SU-DHL-6 (cell line): ENCODE data around the gene ZNF367.

Experiments used
- H2AFZ ChIP-seq: fragments of 200-600 bp; sonication (generic); 2 replicates; pipeline ENCODE4 v1.6.1; 2014; ENCODE audit warnings: low read depth, mild to moderate bottlenecking, moderate library complexity, mixed read lengths, antibody characterized with exemption, low read length; ENCODE audit not compliant: severe bottlenecking
- H3F3A ChIP-seq: fragments of 200-600 bp; shearing (Covaris generic); 2 replicates; pipeline ENCODE4 v1.6.0; 2016; ENCODE audit warnings: antibody characterized with exemption, mild to moderate bottlenecking; ENCODE audit not compliant: insufficient read depth
- H3K27ac ChIP-seq: fragments of 200-600 bp; sonication (generic); 2 replicates; pipeline ENCODE4 v1.5.1; 2016; ENCODE audit warnings: low read depth, mild to moderate bottlenecking, low read length, moderate library complexity, mixed read lengths
- H3K27me3 ChIP-seq: fragments of 200-600 bp; sonication (generic), shearing (Covaris generic); 2 replicates; pipeline ENCODE4 v1.6.0; 2014; ENCODE audit warnings: mild to moderate bottlenecking, low read length
- H3K36me3 ChIP-seq: fragments of 200-600 bp; sonication (generic); 2 replicates; pipeline ENCODE4 v1.6.1; 2014; ENCODE audit warnings: mild to moderate bottlenecking, low read length, mixed read lengths
- H3K4me2 ChIP-seq: fragments of 300-600, 200-600 bp; shearing (Covaris generic), sonication (generic); 2 replicates; pipeline ENCODE4 v1.6.0; 2014; ENCODE audit warnings: low read length, low read depth, mild to moderate bottlenecking; ENCODE audit not compliant: poor library complexity, severe bottlenecking
- H3K4me3 ChIP-seq: fragments of 200-600 bp; sonication (generic); 2 replicates; pipeline ENCODE4 v1.5.1; 2014; ENCODE audit warnings: antibody characterized with exemption, low read length, mild to moderate bottlenecking, mixed read lengths; ENCODE audit not compliant: insufficient read depth, poor library complexity, severe bottlenecking
- H3K79me2 ChIP-seq: fragments of 200-600 bp; sonication (generic); 2 replicates; pipeline ENCODE4 v1.6.1; 2014; ENCODE audit warnings: mild to moderate bottlenecking, low read length, moderate library complexity; ENCODE audit not compliant: insufficient read depth
- H3K9ac ChIP-seq: fragments of 200-600 bp; sonication (generic); 2 replicates; pipeline ENCODE4 v1.7.0; 2014; ENCODE audit warnings: mild to moderate bottlenecking, low read length
- H3K9me2 ChIP-seq: fragments of 200-600 bp; sonication (generic); replicated peaks from 2 replicates; pipeline ENCODE4 v1.6.1; 2014; ENCODE audit warnings: low read length; ENCODE audit not compliant: insufficient read depth
- H3K9me3 ChIP-seq: fragments of 200-600 bp; sonication (generic); 2 replicates; pipeline ENCODE4 v1.6.1; 2014; ENCODE audit warnings: low read length, mixed read lengths; ENCODE audit not compliant: insufficient read depth
- H4K20me1 ChIP-seq: fragments of 200-600 bp; sonication (generic); 2 replicates; pipeline ENCODE4 v1.6.1; 2014; ENCODE audit warnings: low read depth, mild to moderate bottlenecking, antibody characterized with exemption, low read length, moderate library complexity, mixed read lengths
- CTCF ChIP-seq: fragments of 200-600 bp; sonication (generic); IDR thresholded peaks from one replicate; pipeline ENCODE4 v1.5.1; 2017; ENCODE audit warnings: antibody characterized with exemption, mild to moderate bottlenecking, low read length, moderate library complexity; ENCODE audit not compliant: insufficient read depth, poor library complexity, severe bottlenecking
- EZH2phosphoT487 ChIP-seq: fragments of 200-600 bp; sonication (generic), shearing (Covaris generic); conservative IDR thresholded peaks from 2 replicates; pipeline ENCODE4 v1.6.1; 2018; ENCODE audit warnings: mild to moderate bottlenecking, antibody characterized with exemption, low read length, moderate library complexity, mixed read lengths

ZNF367 gene

GRCh38 chr9:96417661-96418082 is 498 bp downstream of the ZNF367 start:
- TF ChIP-seq EZH2phosphoT487 (no peak), CTCF (no peak)
- Histone ChIP-seq H3K27me3 (no peaks in the 10 kb centered on the region), H3K79me2 (peaks cover 46% of the 10 kb centered on the region), H3K4me2 (peak overlapping the region; percentile 58), H3K27ac (peak overlapping the region; percentile 97), H3K9me3 (no peaks in the 10 kb centered on the region), H3K4me3 (peak overlapping the region; percentile 78), H3K36me3 (peaks cover 7% of the 10 kb centered on the region), H3K9ac (peak overlapping the region; percentile 100), H3K9me2 (no peaks in the 10 kb centered on the region), H3F3A (peaks cover 34% of the 10 kb centered on the region), H2AFZ (no peak overlapping the region), H4K20me1 (peaks cover 3% of the 10 kb centered on the region)

DNA sequence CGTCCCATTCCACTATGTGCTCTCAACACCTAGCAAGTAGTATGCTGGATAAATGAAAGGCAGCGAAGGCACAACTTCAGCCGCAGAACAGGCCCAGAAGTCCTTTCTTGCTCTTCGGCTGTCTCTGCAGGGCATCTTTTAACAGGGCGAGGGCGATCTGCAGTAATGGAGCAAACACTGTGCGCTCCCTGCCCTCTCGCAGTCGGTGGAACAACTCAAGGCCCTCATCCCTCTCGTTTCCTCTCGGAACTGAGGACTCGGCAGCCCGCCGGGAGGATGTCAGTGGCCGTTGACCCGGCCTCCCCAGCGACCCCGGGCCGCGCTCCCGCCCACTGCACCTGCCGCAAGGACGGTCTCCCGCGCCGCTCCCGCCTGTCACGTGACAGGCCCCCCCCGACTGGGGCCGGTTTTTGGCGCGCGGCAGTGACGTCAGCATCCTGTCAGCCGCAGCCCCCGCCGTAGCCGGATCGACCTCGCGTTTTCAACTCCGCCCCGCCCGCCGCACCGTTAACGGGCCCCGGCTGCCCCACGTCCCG is 1.1 kb downstream of the ZNF367 start:
- Histone ChIP-seq H3K9me3 (no peaks in the 10 kb centered on the region), H3K9ac (peak overlapping the region; percentile 86), H3K4me2 (peak overlapping the region; percentile 94), H3K9me2 (no peaks in the 10 kb centered on the region), H3K27me3 (no peaks in the 10 kb centered on the region), H3K27ac (peak overlapping the region; percentile 97), H3K79me2 (peaks cover 52% of the 10 kb centered on the region), H4K20me1 (peaks cover 6% of the 10 kb centered on the region), H3F3A (peaks cover 34% of the 10 kb centered on the region), H3K4me3 (peak overlapping the region; percentile 81), H3K36me3 (peaks cover 7% of the 10 kb centered on the region), H2AFZ (no peak overlapping the region)
- TF ChIP-seq EZH2phosphoT487 (no peak), CTCF (no peak)

GRCh38 chr9:96413302-96414221 is 4.6 kb downstream of the ZNF367 start:
- Histone ChIP-seq H3K27ac (peak overlapping the region; percentile 76), H3K9me2 (no peaks in the 10 kb centered on the region), H3F3A (peaks cover 31% of the 10 kb centered on the region), H3K36me3 (peaks cover 17% of the 10 kb centered on the region), H3K9ac (peak overlapping the region; percentile 48), H3K27me3 (no peaks in the 10 kb centered on the region), H3K79me2 (peaks cover 84% of the 10 kb centered on the region), H4K20me1 (peaks cover 21% of the 10 kb centered on the region), H2AFZ (no peak overlapping the region), H3K4me3 (peak overlapping the region; percentile 41), H3K9me3 (no peaks in the 10 kb centered on the region), H3K4me2 (peak overlapping the region; percentile 94)
- TF ChIP-seq CTCF (no peak), EZH2phosphoT487 (no peak)
